ENCODE data around the gene TEX35.

DNA sequence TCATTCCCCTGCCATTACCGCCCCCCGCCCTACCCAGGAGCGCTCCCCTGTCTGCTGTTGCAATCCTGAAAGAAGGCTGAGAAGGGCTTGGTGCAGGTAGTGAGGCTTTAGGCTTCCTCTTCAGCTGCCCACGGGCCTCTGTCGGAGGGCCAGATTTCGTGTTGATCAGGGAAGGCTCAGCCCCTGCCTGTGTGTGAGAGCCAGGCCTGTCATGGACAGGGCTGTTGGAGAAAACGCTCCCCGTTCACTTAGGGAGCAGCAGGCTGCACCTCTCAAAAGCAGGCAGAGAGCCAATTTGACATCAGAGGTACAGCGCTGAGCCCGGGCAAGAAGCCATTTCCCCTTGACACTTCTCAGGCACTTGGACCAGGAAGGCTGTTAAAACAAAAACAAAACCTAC, 19.0 kb downstream of the TEX35 start:
- no peak for TF ChIP-seq POLR2A (IDR thresholded peaks at IDR 0.05)
- TF ChIP-seq, protein P1, sequence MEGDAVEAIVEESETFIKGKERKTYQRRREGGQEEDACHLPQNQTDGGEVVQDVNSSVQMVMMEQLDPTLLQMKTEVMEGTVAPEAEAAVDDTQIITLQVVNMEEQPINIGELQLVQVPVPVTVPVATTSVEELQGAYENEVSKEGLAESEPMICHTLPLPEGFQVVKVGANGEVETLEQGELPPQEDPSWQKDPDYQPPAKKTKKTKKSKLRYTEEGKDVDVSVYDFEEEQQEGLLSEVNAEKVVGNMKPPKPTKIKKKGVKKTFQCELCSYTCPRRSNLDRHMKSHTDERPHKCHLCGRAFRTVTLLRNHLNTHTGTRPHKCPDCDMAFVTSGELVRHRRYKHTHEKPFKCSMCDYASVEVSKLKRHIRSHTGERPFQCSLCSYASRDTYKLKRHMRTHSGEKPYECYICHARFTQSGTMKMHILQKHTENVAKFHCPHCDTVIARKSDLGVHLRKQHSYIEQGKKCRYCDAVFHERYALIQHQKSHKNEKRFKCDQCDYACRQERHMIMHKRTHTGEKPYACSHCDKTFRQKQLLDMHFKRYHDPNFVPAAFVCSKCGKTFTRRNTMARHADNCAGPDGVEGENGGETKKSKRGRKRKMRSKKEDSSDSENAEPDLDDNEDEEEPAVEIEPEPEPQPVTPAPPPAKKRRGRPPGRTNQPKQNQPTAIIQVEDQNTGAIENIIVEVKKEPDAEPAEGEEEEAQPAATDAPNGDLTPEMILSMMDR (IDR thresholded peaks at IDR 0.05): no peak

All from heart left ventricle (tissue), 13 donors.